ENCODE data around the gene UBN1.
"Not testable (repeated sequence)": the region's sequence is repeated elsewhere in the genome, so short reads cannot be mapped to it uniquely, and the experiment has no call there.

Gene UBN1

DNA sequence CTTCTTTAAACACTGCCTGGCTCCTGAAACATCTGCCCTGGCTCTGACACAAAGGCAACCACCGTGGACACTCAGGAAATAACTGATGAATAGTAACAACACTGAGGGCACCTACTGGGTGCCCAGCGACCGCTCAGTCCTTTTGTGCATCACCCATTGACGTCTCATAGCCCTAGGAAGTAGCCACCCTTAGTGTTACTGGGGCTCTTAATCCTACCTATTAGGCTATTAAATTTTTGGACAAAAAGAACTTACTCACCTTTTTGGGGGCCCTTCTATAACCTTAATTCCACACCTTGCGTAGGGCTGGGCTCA is 78.0 kb downstream of the UBN1 start:
- Histone ChIP-seq H3K9ac (ENCODE audit: low read length) (no peak overlapping the region), H2AK5ac (ENCODE audit: low read length) (no peak overlapping the region), H3K4me2 (ENCODE audit: low read length) (no peak overlapping the region), H2BK15ac (replicated peaks; ENCODE audit: low read depth) (no peak overlapping the region), H3K56ac (ENCODE audit: low read length) (no peak overlapping the region), H3K4me3 (ENCODE audit: low read length) (no peak overlapping the region), H4K8ac (ENCODE audit: low read depth, low read length) (no peak overlapping the region), H2BK5ac (ENCODE audit: low read length) (no peak overlapping the region), H3K27me3 (ENCODE audit: insufficient read depth, low read length, poor library complexity) (no peaks in the 10 kb centered on the region), H2BK120ac (ENCODE audit: low read depth, low read length) (no peak overlapping the region), H3K36me3 (ENCODE audit: control insufficient read depth, insufficient read depth, low read length) (no peaks in the 10 kb centered on the region), H3K4me1 (ENCODE audit: control insufficient read depth, low read depth, low read length) (peaks cover 7% of the 10 kb centered on the region), H3K4ac (ENCODE audit: low read depth, low read length) (no peak overlapping the region), H3K27ac (ENCODE audit: low read depth, low read length) (no peak overlapping the region), H4K5ac (ENCODE audit: low read length) (no peak overlapping the region), H3K79me1 (ENCODE audit: low read length) (no peaks in the 10 kb centered on the region), H3K18ac (ENCODE audit: low read length) (no peak overlapping the region), H3K23ac (ENCODE audit: low read length) (no peak overlapping the region), H3K79me2 (ENCODE audit: control insufficient read depth, insufficient read depth, low read length) (no peaks in the 10 kb centered on the region)
- WGBS (ENCODE audit: extremely low coverage, insufficient coverage, low lambda C conversion rate): no CpG with 5 or more reads among the region's 5 CpGs
- DNase-seq: no peak

DNA sequence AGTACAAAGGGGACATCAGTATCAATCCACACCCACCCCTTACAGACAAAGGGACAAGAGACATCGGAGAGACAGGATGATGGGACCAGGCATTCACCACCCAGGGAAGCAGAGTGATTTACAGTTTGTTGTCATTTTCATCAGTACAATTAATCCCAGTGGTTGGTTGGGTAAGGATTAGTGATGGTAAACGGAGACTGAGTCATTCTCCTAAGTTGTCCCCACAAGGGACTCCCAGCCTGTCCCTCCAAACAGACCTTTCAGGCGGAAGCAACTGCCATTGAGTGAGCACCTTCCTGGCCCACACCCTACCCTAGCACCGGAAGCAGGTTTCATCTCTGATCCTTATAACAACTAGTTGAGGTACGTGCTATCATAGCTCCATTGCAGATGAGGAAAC is 78.5 kb downstream of the UBN1 start:
- no peak overlapping the region for H3K9ac ChIP-seq (ENCODE audit: low read length)
- no peak for DNase-seq
- H3K27me3 ChIP-seq (ENCODE audit: insufficient read depth, low read length, poor library complexity): no peaks in the 10 kb centered on the region
- WGBS (ENCODE audit: extremely low coverage, insufficient coverage, low lambda C conversion rate): no CpG with 5 or more reads among the region's 5 CpGs
- no peak overlapping the region for H3K23ac ChIP-seq (ENCODE audit: low read length)
- no peak overlapping the region for H3K4me3 ChIP-seq (ENCODE audit: low read length)
- H4K5ac ChIP-seq (ENCODE audit: low read length): no peak overlapping the region
- H3K4me1 ChIP-seq (ENCODE audit: control insufficient read depth, low read depth, low read length): peaks cover 7% of the 10 kb centered on the region
- no peaks in the 10 kb centered on the region for H3K36me3 ChIP-seq (ENCODE audit: control insufficient read depth, insufficient read depth, low read length)
- no peak overlapping the region for H2AK5ac ChIP-seq (ENCODE audit: low read length)
- no peak overlapping the region for H3K56ac ChIP-seq (ENCODE audit: low read length)
- H3K79me1 ChIP-seq (ENCODE audit: low read length): no peaks in the 10 kb centered on the region
- H2BK120ac ChIP-seq (ENCODE audit: low read depth, low read length): no peak overlapping the region
- no peak overlapping the region for H3K4me2 ChIP-seq (ENCODE audit: low read length)
- no peak overlapping the region for H3K4ac ChIP-seq (ENCODE audit: low read depth, low read length)
- H3K27ac ChIP-seq (ENCODE audit: low read depth, low read length): no peak overlapping the region
- no peak overlapping the region for H2BK15ac ChIP-seq (replicated peaks; ENCODE audit: low read depth)
- no peak overlapping the region for H2BK5ac ChIP-seq (ENCODE audit: low read length)
- no peak overlapping the region for H3K18ac ChIP-seq (ENCODE audit: low read length)
- H3K79me2 ChIP-seq (ENCODE audit: control insufficient read depth, insufficient read depth, low read length): no peaks in the 10 kb centered on the region
- H4K8ac ChIP-seq (ENCODE audit: low read depth, low read length): no peak overlapping the region

DNA sequence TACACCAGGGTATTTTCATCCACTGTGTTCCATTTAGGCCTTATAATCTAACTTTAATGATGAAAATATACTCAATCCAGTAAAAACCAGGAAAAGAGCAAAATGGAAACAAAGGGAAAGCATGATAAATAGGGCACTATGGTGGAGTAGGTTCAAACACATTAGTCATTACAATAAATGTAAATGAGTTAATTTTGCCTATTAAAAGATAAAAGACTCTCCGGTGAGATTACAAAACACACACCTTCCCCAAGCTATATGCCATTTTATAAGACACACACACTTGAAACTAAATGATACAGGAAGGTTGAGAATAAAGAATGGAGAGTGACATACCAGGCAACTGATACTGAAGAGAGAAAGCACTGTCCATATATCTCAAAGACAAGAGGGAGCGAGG is 79.6 kb downstream of the UBN1 start:
- Histone ChIP-seq H2BK5ac (ENCODE audit: low read length) (no peak overlapping the region), H2AK5ac (ENCODE audit: low read length) (no peak overlapping the region), H3K4ac (ENCODE audit: low read depth, low read length) (no peak overlapping the region), H3K18ac (ENCODE audit: low read length) (no peak overlapping the region), H3K36me3 (ENCODE audit: control insufficient read depth, insufficient read depth, low read length) (no peaks in the 10 kb centered on the region), H3K4me2 (ENCODE audit: low read length) (no peak overlapping the region), H2BK120ac (ENCODE audit: low read depth, low read length) (no peak overlapping the region), H3K27me3 (ENCODE audit: insufficient read depth, low read length, poor library complexity) (no peaks in the 10 kb centered on the region), H3K79me1 (ENCODE audit: low read length) (no peaks in the 10 kb centered on the region), H3K4me1 (ENCODE audit: control insufficient read depth, low read depth, low read length) (peaks cover 7% of the 10 kb centered on the region), H3K23ac (ENCODE audit: low read length) (no peak overlapping the region), H3K56ac (ENCODE audit: low read length) (no peak overlapping the region), H2BK15ac (replicated peaks; ENCODE audit: low read depth) (no peak overlapping the region), H3K79me2 (ENCODE audit: control insufficient read depth, insufficient read depth, low read length) (no peaks in the 10 kb centered on the region), H3K9ac (ENCODE audit: low read length) (no peak overlapping the region), H4K5ac (ENCODE audit: low read length) (no peak overlapping the region), H3K4me3 (ENCODE audit: low read length) (no peak overlapping the region), H3K27ac (ENCODE audit: low read depth, low read length) (no peak overlapping the region), H4K8ac (ENCODE audit: low read depth, low read length) (no peak overlapping the region)
- DNase-seq: no peak
- no CpG with 5 or more reads among the region's 2 CpGs for WGBS (ENCODE audit: extremely low coverage, insufficient coverage, low lambda C conversion rate)

DNA sequence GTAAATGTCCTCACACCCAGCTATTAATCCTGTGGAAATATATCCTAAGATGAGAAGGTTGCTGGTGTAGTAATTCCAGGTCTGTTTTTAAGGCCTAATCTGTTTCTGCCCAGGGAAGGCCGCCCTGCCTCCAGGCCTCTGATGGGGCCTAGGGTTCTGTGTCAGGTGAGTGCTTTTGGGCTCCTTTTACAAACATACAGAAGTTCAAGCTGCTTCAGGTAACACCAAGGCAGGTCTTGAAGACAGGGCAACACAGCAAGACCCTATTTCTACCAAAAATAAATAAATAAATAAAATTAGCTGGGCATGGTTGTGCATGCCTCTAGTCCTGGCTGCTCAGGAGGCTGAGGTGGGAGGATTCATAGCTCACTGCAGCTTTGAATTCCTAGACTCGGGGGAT is 80.4 kb downstream of the UBN1 start:
- DNase-seq: no peak
- Histone ChIP-seq H3K27me3 (ENCODE audit: insufficient read depth, low read length, poor library complexity) (no peaks in the 10 kb centered on the region), H3K79me2 (ENCODE audit: control insufficient read depth, insufficient read depth, low read length) (no peaks in the 10 kb centered on the region), H3K79me1 (ENCODE audit: low read length) (no peaks in the 10 kb centered on the region), H2BK120ac (ENCODE audit: low read depth, low read length) (no peak overlapping the region), H2BK5ac (ENCODE audit: low read length) (no peak overlapping the region), H2AK5ac (ENCODE audit: low read length) (no peak overlapping the region), H3K56ac (ENCODE audit: low read length) (no peak overlapping the region), H3K36me3 (ENCODE audit: control insufficient read depth, insufficient read depth, low read length) (no peaks in the 10 kb centered on the region), H3K27ac (ENCODE audit: low read depth, low read length) (no peak overlapping the region), H3K4me1 (ENCODE audit: control insufficient read depth, low read depth, low read length) (peaks cover 7% of the 10 kb centered on the region), H3K4ac (ENCODE audit: low read depth, low read length) (no peak overlapping the region), H3K4me2 (ENCODE audit: low read length) (no peak overlapping the region), H3K23ac (ENCODE audit: low read length) (no peak overlapping the region), H4K8ac (ENCODE audit: low read depth, low read length) (no peak overlapping the region), H3K9ac (ENCODE audit: low read length) (no peak overlapping the region), H3K18ac (ENCODE audit: low read length) (no peak overlapping the region), H2BK15ac (replicated peaks; ENCODE audit: low read depth) (no peak overlapping the region), H3K4me3 (ENCODE audit: low read length) (no peak overlapping the region), H4K5ac (ENCODE audit: low read length) (no peak overlapping the region)
- WGBS (ENCODE audit: extremely low coverage, insufficient coverage, low lambda C conversion rate): no CpG with 5 or more reads among the region's 2 CpGs

DNA sequence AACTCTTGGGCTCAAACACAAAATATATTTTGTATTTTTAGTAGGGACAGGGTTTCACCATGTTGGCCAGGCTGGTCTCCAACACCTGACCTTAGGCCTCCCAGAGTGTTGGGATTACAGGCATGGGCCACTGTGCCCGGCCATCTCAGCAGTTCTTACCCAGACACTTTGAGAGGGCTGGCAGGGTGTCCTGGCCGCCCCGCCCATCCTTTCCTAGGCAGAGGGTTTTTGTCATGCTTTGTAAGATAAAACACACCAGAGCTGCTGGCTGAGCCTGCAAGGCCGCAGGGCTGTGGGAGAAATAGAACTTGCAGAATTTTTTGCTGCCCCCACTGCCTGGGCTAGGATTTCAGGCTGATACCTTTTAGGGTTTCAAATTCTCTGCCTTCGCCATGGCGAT is 80.9 kb downstream of the UBN1 start:
- Histone ChIP-seq H3K9ac (ENCODE audit: low read length) (no peak overlapping the region), H3K23ac (ENCODE audit: low read length) (no peak overlapping the region), H3K79me1 (ENCODE audit: low read length) (no peaks in the 10 kb centered on the region), H2BK5ac (ENCODE audit: low read length) (no peak overlapping the region), H3K36me3 (ENCODE audit: control insufficient read depth, insufficient read depth, low read length) (no peaks in the 10 kb centered on the region), H3K18ac (ENCODE audit: low read length) (no peak overlapping the region), H3K27me3 (ENCODE audit: insufficient read depth, low read length, poor library complexity) (no peaks in the 10 kb centered on the region), H2AK5ac (ENCODE audit: low read length) (no peak overlapping the region), H3K4ac (ENCODE audit: low read depth, low read length) (no peak overlapping the region), H3K56ac (ENCODE audit: low read length) (no peak overlapping the region), H3K27ac (ENCODE audit: low read depth, low read length) (no peak overlapping the region), H4K8ac (ENCODE audit: low read depth, low read length) (no peak overlapping the region), H3K4me2 (ENCODE audit: low read length) (no peak overlapping the region), H2BK120ac (ENCODE audit: low read depth, low read length) (no peak overlapping the region), H3K4me3 (ENCODE audit: low read length) (no peak overlapping the region), H3K79me2 (ENCODE audit: control insufficient read depth, insufficient read depth, low read length) (no peaks in the 10 kb centered on the region), H4K5ac (ENCODE audit: low read length) (no peak overlapping the region), H2BK15ac (replicated peaks; ENCODE audit: low read depth) (no peak overlapping the region), H3K4me1 (ENCODE audit: control insufficient read depth, low read depth, low read length) (peaks cover 7% of the 10 kb centered on the region)
- no peak for DNase-seq
- no CpG with 5 or more reads among the region's 6 CpGs for WGBS (ENCODE audit: extremely low coverage, insufficient coverage, low lambda C conversion rate)

DNA sequence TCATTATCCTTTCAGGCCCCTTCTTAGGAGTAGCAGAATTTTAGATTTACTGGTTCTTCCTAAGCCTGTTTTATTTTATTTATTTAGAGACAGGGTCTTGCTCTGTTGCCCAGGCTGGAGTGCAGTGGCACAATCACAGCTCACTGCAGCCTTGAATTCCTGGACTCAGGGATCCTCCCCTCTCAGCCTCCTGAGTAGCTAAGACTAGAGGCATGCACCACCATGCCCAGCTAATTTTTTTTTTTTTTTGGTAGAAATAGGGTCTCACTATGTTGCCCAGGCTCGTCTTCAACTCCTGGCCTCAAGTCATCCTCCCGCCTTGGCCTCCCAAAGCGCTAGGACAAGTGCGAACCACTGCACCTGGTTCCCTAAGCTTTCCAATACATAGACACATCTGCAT is 82.3 kb downstream of the UBN1 start:
- H3K79me1 ChIP-seq (ENCODE audit: low read length); H3K4me1 ChIP-seq (ENCODE audit: control insufficient read depth, low read depth, low read length); H2BK15ac ChIP-seq (replicated peaks; ENCODE audit: low read depth); H3K4me2 ChIP-seq (ENCODE audit: low read length); DNase-seq; H4K5ac ChIP-seq (ENCODE audit: low read length); H4K8ac ChIP-seq (ENCODE audit: low read depth, low read length); H3K4me3 ChIP-seq (ENCODE audit: low read length); H3K23ac ChIP-seq (ENCODE audit: low read length); H3K56ac ChIP-seq (ENCODE audit: low read length); H2BK120ac ChIP-seq (ENCODE audit: low read depth, low read length); H2BK5ac ChIP-seq (ENCODE audit: low read length); H2AK5ac ChIP-seq (ENCODE audit: low read length); H3K27me3 ChIP-seq (ENCODE audit: insufficient read depth, low read length, poor library complexity); H3K9ac ChIP-seq (ENCODE audit: low read length); H3K36me3 ChIP-seq (ENCODE audit: control insufficient read depth, insufficient read depth, low read length); H3K18ac ChIP-seq (ENCODE audit: low read length); H3K4ac ChIP-seq (ENCODE audit: low read depth, low read length); H3K79me2 ChIP-seq (ENCODE audit: control insufficient read depth, insufficient read depth, low read length); H3K27ac ChIP-seq (ENCODE audit: low read depth, low read length): not testable (repeated sequence)
- WGBS (ENCODE audit: extremely low coverage, insufficient coverage, low lambda C conversion rate): no CpG with 5 or more reads among the region's 4 CpGs
